ENCODE results near the gene BRD1. TPM values are rescaled to one million over a fixed set of nuclear protein-coding genes. Genes with fewer than 3 reads are reported as not detected.

BRD1 gene
- total and polyA plus RNA-seq, 2 experiments from 2014 or later = 12.3 to 33.8 TPM

- TF ChIP-seq ZNF462 (CRISPR knock-in tag; IDR thresholded peaks at IDR 0.05) = no peak
- TF ChIP-seq ETS1 (IDR thresholded peaks at IDR 0.05) = no peak
- TF ChIP-seq JUNB (IDR thresholded peaks at IDR 0.05; ENCODE audit: unreplicated experiment) = no peak
- no peak for TF ChIP-seq CTCF (conservative IDR thresholded peaks at IDR 0.05; ENCODE audit: low read depth in 2 of 2)
- TF ChIP-seq EZH2 (IDR thresholded peaks at IDR 0.05; ENCODE audit: low read depth, unreplicated experiment) = no peak
Observed at GRCh38 chr22:49858827-49859226, 31.2 kb upstream of the BRD1 start (continued).

Measured in GM23338 (cell line).